Panc1 (cell line): ENCODE data around the gene GNG3. TPM values are rescaled to one million over a fixed set of nuclear protein-coding genes. Genes with fewer than 3 reads are reported as not detected.

Experiments used
- ATAC-seq: fragments of 200-7000 bp; cut with Tn5 transposase; 2 replicates; pipeline ENCODE4 v1.9.1; 2020; ENCODE audit warnings: mild to moderate bottlenecking, moderate library complexity
- BruUV-seq: library from RNA; stranded (reverse); fragments of 400-500 nt; replicated peaks from 2 replicates; lab custom pipeline; 2021; lab: Mats Ljungman, UMichigan
- CTCF ChIA-PET: fragments of 300-600 bp; sonication (Branson Sonifier 250); formaldehyde crosslinking; loops from one replicate; lab custom pipeline; 2022; ENCODE audit warnings: antibody characterized with exemption; lab: Charles Lee
- POLR2A ChIA-PET: fragments of 300-600 bp; sonication (Branson Sonifier 250); formaldehyde crosslinking; loops from one replicate; lab custom pipeline; 2022; ENCODE audit warnings: antibody characterized with exemption; lab: Charles Lee
- DNase-seq: peaks from one replicate; pipeline ENCODE4 v3.0.0-alpha.2; 2010; ENCODE audit warnings: low read depth, low spot score
- H3K27ac ChIP-seq: 2 replicates; pipeline ENCODE4 v1.5.1; 2011; ENCODE audit warnings: mild to moderate bottlenecking, low read length, inconsistent platforms
- H3K27me3 ChIP-seq: fragments of 200-500 bp; sonication (Bioruptor generic); 2 replicates; pipeline ENCODE4 v1.6.0; 2014; ENCODE audit warnings: low read length, inconsistent platforms; ENCODE audit not compliant: control insufficient read depth, insufficient read depth
- H3K36me3 ChIP-seq: fragments of 200-500 bp; sonication (Bioruptor generic); 2 replicates; pipeline ENCODE4 v1.5.1; 2014; ENCODE audit warnings: inconsistent platforms, mild to moderate bottlenecking, low read length, moderate library complexity; ENCODE audit not compliant: control insufficient read depth, insufficient read depth
- H3K4me1 ChIP-seq: 2 replicates; pipeline ENCODE4 v1.5.1; 2011; ENCODE audit warnings: inconsistent platforms, mild to moderate bottlenecking, low read length, moderate library complexity; ENCODE audit not compliant: control insufficient read depth, insufficient read depth
- H3K4me3 ChIP-seq, 2 experiments: 2 replicates each; pipeline ENCODE4 v1.5.1; 2011 to 2012; ENCODE audit warnings: low read depth in 2 of 2, low read length in 2 of 2, mild to moderate bottlenecking in 2 of 2, inconsistent platforms in 1 of 2, moderate library complexity in 1 of 2
- H3K9me3 ChIP-seq: fragments of 200-500 bp; sonication (Bioruptor generic); 2 replicates; pipeline ENCODE4 v1.5.1; 2014; ENCODE audit warnings: low read depth, mild to moderate bottlenecking, inconsistent platforms, low read length, moderate library complexity; ENCODE audit not compliant: control insufficient read depth, insufficient read depth
- POLR2AphosphoS5 ChIP-seq: IDR thresholded peaks from 2 replicates; pipeline ENCODE4 v1.6.1; 2012; ENCODE audit warnings: mild to moderate bottlenecking, low read depth, low read length, moderate library complexity
- SIN3A ChIP-seq: IDR thresholded peaks from 2 replicates; pipeline ENCODE4 v1.6.1; 2012; ENCODE audit warnings: low read depth, mild to moderate bottlenecking, low read length, moderate library complexity, borderline replicate concordance; ENCODE audit not compliant: insufficient read depth
- TCF7L2 ChIP-seq: IDR thresholded peaks from 2 replicates; pipeline ENCODE4 v1.6.1; 2011; ENCODE audit warnings: mild to moderate bottlenecking, low read depth, low read length, inconsistent platforms
- in situ Hi-C: cut with HindIII; loops from 2 replicates; pipeline ENCODE4 v1.10.0; 2016; ENCODE audit warnings: low sequenced_read_pairs, low pct_unique_long_range_greater_than_20kb
- intact Hi-C: fragments of 100-400 bp; cut with micrococcal nuclease; formaldehyde crosslinking; loops from one replicate; pipeline ENCODE4 v1.10.0; 2022; ENCODE audit not compliant: unreplicated experiment
- total RNA-seq: library from RNA; stranded (reverse); gene quantifications from one replicate; pipeline ENCODE4 v1.2.1, GENCODE V29; 2021; ENCODE audit not compliant: unreplicated experiment
- TF ChIP-seq, protein P1 (sequence below), 2 experiments: IDR thresholded peaks; 2 replicates each; pipeline ENCODE4 v1.6.1; 2011 to 2012; ENCODE audit warnings: low read depth in 2 of 2, control low read depth in 1 of 2, low read length in 1 of 2, mild to moderate bottlenecking in 1 of 2, moderate library complexity in 1 of 2; ENCODE audit not compliant: insufficient read depth in 1 of 2
- TF ChIP-seq, protein P2 (sequence below): fragments of 450-650 bp; IDR thresholded peaks from 2 replicates; pipeline ENCODE4 v1.5.1; 2017; ENCODE audit warnings: mild to moderate bottlenecking

GNG3 gene
- total RNA-seq, 1 experiment from 2014 or later, result not detected

DNA sequence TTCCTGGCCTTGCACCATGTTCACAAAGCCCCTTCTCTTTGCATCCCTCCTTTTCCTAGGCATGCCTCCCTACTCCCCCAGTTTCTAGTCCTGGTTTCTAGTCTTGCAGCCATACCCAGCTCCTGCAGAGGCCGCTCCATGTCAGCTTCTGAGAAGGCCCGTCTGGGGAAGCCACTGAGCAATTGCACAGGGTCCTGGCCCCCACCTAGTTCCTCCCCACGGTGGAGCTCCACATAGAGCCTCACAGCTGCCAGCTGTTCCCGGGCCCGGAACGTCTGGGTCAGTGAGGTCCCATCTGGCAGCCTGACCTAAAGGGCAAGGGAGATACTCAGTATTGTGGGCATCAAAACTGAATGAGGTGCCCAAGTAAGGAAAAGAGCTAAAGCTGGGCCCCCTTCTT, 30.8 kb upstream of the GNG3 start:
- DNase-seq, result no peak
- BruUV-seq, result no TSS peak
- H3K36me3 ChIP-seq, result no peaks in the 10 kb centered on the region; the same call in 1 of the 2 replicates
- no peaks in the 10 kb centered on the region for H3K9me3 ChIP-seq
- H3K4me1 ChIP-seq, result peaks cover 19% of the 10 kb centered on the region
- intact Hi-C loops (no loop called here), in situ Hi-C loops (no loop called here)
- H3K27ac ChIP-seq, result no peak overlapping the region
- POLR2A ChIA-PET, result interaction anchor here (1.4 kb wide), 1 partner anchor 10 kb away, joined by 4 read pairs; no protein-coding TSS in a partner anchor
- CTCF ChIA-PET, result no interaction called here
- TF ChIP-seq SIN3A, result no peak
- TF ChIP-seq, protein P1, sequence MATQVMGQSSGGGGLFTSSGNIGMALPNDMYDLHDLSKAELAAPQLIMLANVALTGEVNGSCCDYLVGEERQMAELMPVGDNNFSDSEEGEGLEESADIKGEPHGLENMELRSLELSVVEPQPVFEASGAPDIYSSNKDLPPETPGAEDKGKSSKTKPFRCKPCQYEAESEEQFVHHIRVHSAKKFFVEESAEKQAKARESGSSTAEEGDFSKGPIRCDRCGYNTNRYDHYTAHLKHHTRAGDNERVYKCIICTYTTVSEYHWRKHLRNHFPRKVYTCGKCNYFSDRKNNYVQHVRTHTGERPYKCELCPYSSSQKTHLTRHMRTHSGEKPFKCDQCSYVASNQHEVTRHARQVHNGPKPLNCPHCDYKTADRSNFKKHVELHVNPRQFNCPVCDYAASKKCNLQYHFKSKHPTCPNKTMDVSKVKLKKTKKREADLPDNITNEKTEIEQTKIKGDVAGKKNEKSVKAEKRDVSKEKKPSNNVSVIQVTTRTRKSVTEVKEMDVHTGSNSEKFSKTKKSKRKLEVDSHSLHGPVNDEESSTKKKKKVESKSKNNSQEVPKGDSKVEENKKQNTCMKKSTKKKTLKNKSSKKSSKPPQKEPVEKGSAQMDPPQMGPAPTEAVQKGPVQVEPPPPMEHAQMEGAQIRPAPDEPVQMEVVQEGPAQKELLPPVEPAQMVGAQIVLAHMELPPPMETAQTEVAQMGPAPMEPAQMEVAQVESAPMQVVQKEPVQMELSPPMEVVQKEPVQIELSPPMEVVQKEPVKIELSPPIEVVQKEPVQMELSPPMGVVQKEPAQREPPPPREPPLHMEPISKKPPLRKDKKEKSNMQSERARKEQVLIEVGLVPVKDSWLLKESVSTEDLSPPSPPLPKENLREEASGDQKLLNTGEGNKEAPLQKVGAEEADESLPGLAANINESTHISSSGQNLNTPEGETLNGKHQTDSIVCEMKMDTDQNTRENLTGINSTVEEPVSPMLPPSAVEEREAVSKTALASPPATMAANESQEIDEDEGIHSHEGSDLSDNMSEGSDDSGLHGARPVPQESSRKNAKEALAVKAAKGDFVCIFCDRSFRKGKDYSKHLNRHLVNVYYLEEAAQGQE (IDR thresholded peaks at IDR 0.05; ENCODE audit: insufficient read depth in 1 of 2, low read depth in 2 of 2, low read length in 1 of 2), result no peak
- TF ChIP-seq, protein P2, sequence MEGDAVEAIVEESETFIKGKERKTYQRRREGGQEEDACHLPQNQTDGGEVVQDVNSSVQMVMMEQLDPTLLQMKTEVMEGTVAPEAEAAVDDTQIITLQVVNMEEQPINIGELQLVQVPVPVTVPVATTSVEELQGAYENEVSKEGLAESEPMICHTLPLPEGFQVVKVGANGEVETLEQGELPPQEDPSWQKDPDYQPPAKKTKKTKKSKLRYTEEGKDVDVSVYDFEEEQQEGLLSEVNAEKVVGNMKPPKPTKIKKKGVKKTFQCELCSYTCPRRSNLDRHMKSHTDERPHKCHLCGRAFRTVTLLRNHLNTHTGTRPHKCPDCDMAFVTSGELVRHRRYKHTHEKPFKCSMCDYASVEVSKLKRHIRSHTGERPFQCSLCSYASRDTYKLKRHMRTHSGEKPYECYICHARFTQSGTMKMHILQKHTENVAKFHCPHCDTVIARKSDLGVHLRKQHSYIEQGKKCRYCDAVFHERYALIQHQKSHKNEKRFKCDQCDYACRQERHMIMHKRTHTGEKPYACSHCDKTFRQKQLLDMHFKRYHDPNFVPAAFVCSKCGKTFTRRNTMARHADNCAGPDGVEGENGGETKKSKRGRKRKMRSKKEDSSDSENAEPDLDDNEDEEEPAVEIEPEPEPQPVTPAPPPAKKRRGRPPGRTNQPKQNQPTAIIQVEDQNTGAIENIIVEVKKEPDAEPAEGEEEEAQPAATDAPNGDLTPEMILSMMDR, result no peak
- TF ChIP-seq TCF7L2, result no peak
- no peak for TF ChIP-seq POLR2AphosphoS5
- ATAC-seq, result no peak
- no peak overlapping the region for H3K4me3 ChIP-seq
- H3K27me3 ChIP-seq, result no peaks in the 10 kb centered on the region

DNA sequence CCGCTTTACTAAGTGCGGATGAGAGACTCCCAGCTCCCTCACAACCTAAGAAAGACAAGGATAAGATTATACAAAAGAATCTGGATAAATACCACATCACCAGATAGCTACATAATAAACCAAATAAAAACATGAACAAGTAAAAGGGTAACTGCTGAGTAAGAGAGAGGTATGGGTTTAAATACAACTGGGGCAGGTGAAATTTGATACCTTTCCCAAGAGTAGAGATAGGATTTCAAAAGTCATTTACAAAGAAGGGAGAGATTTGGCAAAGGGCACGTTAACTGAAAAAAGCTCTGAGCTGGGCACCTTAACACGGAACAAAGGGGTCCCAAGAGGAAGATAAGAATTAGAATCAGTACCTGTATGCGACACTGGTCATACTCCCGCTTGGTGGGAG, 30.3 kb upstream of the GNG3 start:
- no peak for DNase-seq
- Histone ChIP-seq H3K9me3 (no peaks in the 10 kb centered on the region), H3K4me3 (no peak overlapping the region; a peak in 1 of 4 replicates), H3K36me3 (no peaks in the 10 kb centered on the region; the same call in 1 of the 2 replicates), H3K27ac (no peak overlapping the region), H3K27me3 (no peaks in the 10 kb centered on the region), H3K4me1 (peaks cover 19% of the 10 kb centered on the region)
- intact Hi-C loops (no loop called here), in situ Hi-C loops (no loop called here)
- ChIA-PET POLR2A (interaction anchor here (1.4 kb wide), 1 partner anchor 10 kb away, joined by 4 read pairs; no protein-coding TSS in a partner anchor), CTCF (no interaction called here)
- no TSS peak for BruUV-seq
- TF ChIP-seq TCF7L2, result no peak
- no peak for ATAC-seq

DNA sequence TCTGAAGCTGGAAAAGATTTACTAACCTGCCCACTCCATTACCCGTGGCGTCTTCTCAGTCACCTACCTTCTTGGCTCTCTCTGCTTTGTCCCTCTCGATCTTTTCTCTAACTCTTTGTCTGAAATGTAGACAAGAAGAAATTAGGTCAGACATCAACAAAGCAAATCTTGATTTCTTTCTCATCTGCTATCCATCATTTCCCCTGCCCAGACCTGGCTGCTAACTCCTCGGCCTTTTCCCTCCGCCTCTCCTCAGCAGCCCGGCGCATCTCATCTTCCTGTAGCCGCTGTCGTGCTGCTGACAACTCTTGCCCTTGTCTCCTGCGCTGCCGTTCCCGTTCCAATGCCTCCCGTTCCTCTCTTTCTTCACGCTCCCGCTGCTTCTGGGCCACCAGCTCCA, 29.8 kb upstream of the GNG3 start:
- no peak for TF ChIP-seq POLR2AphosphoS5
- no peak for TF ChIP-seq TCF7L2
- TF ChIP-seq, protein P2, result no peak
- TF ChIP-seq, protein P1 (IDR thresholded peaks at IDR 0.05; ENCODE audit: insufficient read depth in 1 of 2, low read depth in 2 of 2, low read length in 1 of 2), result no peak
- TF ChIP-seq SIN3A, result no peak
- DNase-seq, result no peak
- Histone ChIP-seq H3K4me3 (peak overlapping the region; percentile 82 to 87), H3K27ac (peak overlapping the region; percentile 82), H3K36me3 (no peaks in the 10 kb centered on the region; the same call in 1 of the 2 replicates), H3K27me3 (no peaks in the 10 kb centered on the region), H3K4me1 (peaks cover 18% of the 10 kb centered on the region), H3K9me3 (no peaks in the 10 kb centered on the region)
- ChIA-PET CTCF (no interaction called here), POLR2A (interaction anchor here (1.4 kb wide), 1 partner anchor 11 kb away, joined by 4 read pairs; no protein-coding TSS in a partner anchor)
- BruUV-seq, result no TSS peak
- in situ Hi-C loops (no loop called here), intact Hi-C loops (no loop called here)
- ATAC-seq, result no peak
